ENCODE data around the gene DQX1.

- no peak for TF ChIP-seq CTCF (IDR thresholded peaks at IDR 0.05)
- TF ChIP-seq POLR2A (IDR thresholded peaks at IDR 0.05), result no peak
- TF ChIP-seq POLR2AphosphoS5 (IDR thresholded peaks at IDR 0.05), result no peak
- no peak for TF ChIP-seq EP300 (IDR thresholded peaks at IDR 0.05)
Measured at GRCh38 chr2:74571058-74571457, 45.0 kb upstream of the DQX1 start.

Measured in suprapubic skin (tissue), 4 donors.